Activated B cell treated with CpG ODN at 0.5 μM for 24 hours (primary cell): ENCODE data around the gene TAP2. TPM values are rescaled to one million over a fixed set of nuclear protein-coding genes. Genes with fewer than 3 reads are reported as not detected.

Source experiments
- ATAC-seq: fragments of 200-7000 bp; cut with Tn5 transposase; one replicate; pipeline ENCODE4 v1.10.0; 2021; ENCODE audit warnings: low read depth, mild to moderate bottlenecking, moderate library complexity
- CTCF ChIA-PET: fragments of 350-600 bp; sonication (Branson Sonifier 250); formaldehyde crosslinking; loops from one replicate; lab custom pipeline; 2021; ENCODE audit warnings: antibody characterized with exemption; lab: Charles Lee
- POLR2A ChIA-PET: fragments of 350-600 bp; sonication (Branson Sonifier 250); formaldehyde crosslinking; loops from one replicate; lab custom pipeline; 2021; ENCODE audit warnings: antibody characterized with exemption; lab: Charles Lee
- DNase-seq: peaks from one replicate; pipeline ENCODE4 v3.0.0; 2022
- H3K27ac Mint-ChIP-seq: one replicate; pipeline ENCODE4 v1.8.0; 2020; ENCODE audit warnings: mixed read lengths
- H3K27me3 Mint-ChIP-seq: one replicate; pipeline ENCODE4 v1.8.0; 2021; ENCODE audit warnings: mixed read lengths
- H3K36me3 Mint-ChIP-seq: one replicate; pipeline ENCODE4 v1.8.0; 2021; ENCODE audit warnings: low read depth, mixed read lengths
- H3K4me1 Mint-ChIP-seq: one replicate; pipeline ENCODE4 v1.8.0; 2021; ENCODE audit warnings: mixed read lengths
- H3K4me3 Mint-ChIP-seq: one replicate; pipeline ENCODE4 v1.8.0; 2020; ENCODE audit warnings: mild to moderate bottlenecking, mixed read lengths
- H3K9me3 Mint-ChIP-seq: one replicate; pipeline ENCODE4 v1.8.0; 2020; ENCODE audit warnings: mixed read lengths
- CTCF ChIP-seq: fragments of 200-600 bp; IDR thresholded peaks from one replicate; pipeline ENCODE4 v1.8.0; 2022; ENCODE audit warnings: antibody characterized with exemption, mild to moderate bottlenecking
- intact Hi-C: fragments of 100-400 bp; cut with micrococcal nuclease; formaldehyde crosslinking; loops from one replicate; pipeline ENCODE4 v1.15.1; 2024
- total RNA-seq: library from RNA; stranded (reverse); gene quantifications from 2 replicates; pipeline ENCODE4 v1.2.3, GENCODE V29; 2022

TAP2 gene
- total RNA-seq, 1 donor from 2014 or later: 172 TPM

- Mint-ChIP-seq H3K27ac (peak overlapping the region; percentile 38), H3K4me3 (no peak overlapping the region), H3K9me3 (no peaks in the 10 kb centered on the region), H3K36me3 (peaks cover 93% of the 10 kb centered on the region), H3K27me3 (no peaks in the 10 kb centered on the region), H3K4me1 (peaks cover 63% of the 10 kb centered on the region)
- DNase-seq (no peak), ATAC-seq (no peak)
- intact Hi-C loops: no loop called here
- POLR2A ChIA-PET: interaction anchor here (2.9 kb wide), 1 partner anchor 20 kb away, joined by 17 read pairs; the partner anchor contains the start of genes PSMB9 and TAP1
- no peak for TF ChIP-seq CTCF
- CTCF ChIA-PET: interaction anchor here (1.7 kb wide), 1 partner anchor 34 kb away, joined by 7 read pairs; no protein-coding TSS in a partner anchor
Measured at GRCh38 chr6:32833664-32834063, 4.9 kb downstream of the TAP2 start.

GRCh38 chr6:32832535-32832934, 6.0 kb downstream of the TAP2 start:
- CTCF ChIA-PET: interaction anchor here (1.2 kb wide), 1 partner anchor 21 kb away, joined by 3 read pairs; the partner anchor contains the start of gene TAP1
- no peak overlapping the region for H3K4me3 Mint-ChIP-seq

GRCh38 chr6:32830936-32831335, 7.6 kb downstream of the TAP2 start:
- Mint-ChIP-seq H3K4me1 (peaks cover 46% of the 10 kb centered on the region), H3K9me3 (no peaks in the 10 kb centered on the region), H3K36me3 (peaks cover 96% of the 10 kb centered on the region), H3K4me3 (no peak overlapping the region), H3K27ac (no peak overlapping the region), H3K27me3 (no peaks in the 10 kb centered on the region)
- ATAC-seq (no peak), DNase-seq (no peak)
- ChIA-PET POLR2A (interaction anchor here (1.0 kb wide), 2 partner anchors 9 to 14 kb away, joined by 3 to 4 read pairs; no protein-coding TSS in a partner anchor), CTCF (interaction anchor here (1.3 kb wide), 1 partner anchor 37 kb away, joined by 5 read pairs; no protein-coding TSS in a partner anchor)
- TF ChIP-seq CTCF: no peak
- intact Hi-C loops: no loop called here

More at GRCh38 chr6:32832535-32832934, 6.0 kb downstream of the TAP2 start:
- peaks cover 59% of the 10 kb centered on the region for H3K4me1 Mint-ChIP-seq
- intact Hi-C loops: no loop called here
- ATAC-seq: no peak
- TF ChIP-seq CTCF: no peak
- no peak for DNase-seq
- no peak overlapping the region for H3K27ac Mint-ChIP-seq
- no peaks in the 10 kb centered on the region for H3K27me3 Mint-ChIP-seq
- POLR2A ChIA-PET: interaction anchor here (0.5 to 1.2 kb wide), 2 partner anchors 8 to 21 kb away, joined by 3 read pairs; partner anchors contain the start of gene TAP1
- H3K9me3 Mint-ChIP-seq: no peaks in the 10 kb centered on the region
- H3K36me3 Mint-ChIP-seq: peaks cover 97% of the 10 kb centered on the region

- intact Hi-C loops: no loop called here
- no peak overlapping the region for H3K4me3 Mint-ChIP-seq
- H3K27ac Mint-ChIP-seq: no peak overlapping the region
- peaks cover 37% of the 10 kb centered on the region for H3K4me1 Mint-ChIP-seq
- ATAC-seq: no peak
- no peak for DNase-seq
- no peak for TF ChIP-seq CTCF
- H3K36me3 Mint-ChIP-seq: peaks cover 87% of the 10 kb centered on the region
- POLR2A ChIA-PET: interaction anchor here (1.0 to 4.8 kb wide), 2 partner anchors 8 to 15 kb away, joined by 4 to 27 read pairs; partner anchors contain the start of gene TAP2
- no peaks in the 10 kb centered on the region for H3K27me3 Mint-ChIP-seq
- CTCF ChIA-PET: interaction anchor here (5.3 kb wide), 1 partner anchor 9 kb away, joined by 44 read pairs; the partner anchor contains the start of gene TAP2
- no peaks in the 10 kb centered on the region for H3K9me3 Mint-ChIP-seq
Measured at GRCh38 chr6:32830017-32830416, 8.5 kb downstream of the TAP2 start.

- no peak overlapping the region for H3K27ac Mint-ChIP-seq
- CTCF ChIA-PET: interaction anchor here (5.3 kb wide), 1 partner anchor 10 kb away, joined by 44 read pairs; the partner anchor contains the start of gene TAP2
Measured at GRCh38 chr6:32829495-32829894, 9.0 kb downstream of the TAP2 start.

More at GRCh38 chr6:32829495-32829894, 9.0 kb downstream of the TAP2 start:
- Mint-ChIP-seq H3K36me3 (peaks cover 82% of the 10 kb centered on the region), H3K4me3 (no peak overlapping the region), H3K4me1 (peaks cover 33% of the 10 kb centered on the region), H3K9me3 (no peaks in the 10 kb centered on the region), H3K27me3 (no peaks in the 10 kb centered on the region)
- ATAC-seq (no peak), DNase-seq (no peak)
- POLR2A ChIA-PET: interaction anchor here (1.0 to 4.8 kb wide), 2 partner anchors 9 to 16 kb away, joined by 4 to 27 read pairs; partner anchors contain the start of gene TAP2
- intact Hi-C loops: no loop called here
- TF ChIP-seq CTCF: no peak
